HUDEP-2 (cell line): ENCODE results near the gene CNIH4.
"Not testable (repeated sequence)": the region's sequence is repeated elsewhere in the genome, so short reads cannot be mapped to it uniquely, and the experiment has no call there.

Experiments
- DNase-seq, 76 experiments: peaks; one replicate each; lab custom pipeline; 2025; ENCODE audit not compliant: unreplicated experiment in 76 of 76; lab: John Stamatoyannopoulos, UW

Gene CNIH4

GRCh38 chr1:224343679-224344078 lies 13.0 kb upstream of the CNIH4 start:
- DNase-seq, result no peak

GRCh38 chr1:224348137-224348536 lies 8.5 kb upstream of the CNIH4 start:
- DNase-seq, result no peak

GRCh38 chr1:224349716-224350115 lies 7.0 kb upstream of the CNIH4 start:
- DNase-seq, result not testable (repeated sequence)

DNA sequence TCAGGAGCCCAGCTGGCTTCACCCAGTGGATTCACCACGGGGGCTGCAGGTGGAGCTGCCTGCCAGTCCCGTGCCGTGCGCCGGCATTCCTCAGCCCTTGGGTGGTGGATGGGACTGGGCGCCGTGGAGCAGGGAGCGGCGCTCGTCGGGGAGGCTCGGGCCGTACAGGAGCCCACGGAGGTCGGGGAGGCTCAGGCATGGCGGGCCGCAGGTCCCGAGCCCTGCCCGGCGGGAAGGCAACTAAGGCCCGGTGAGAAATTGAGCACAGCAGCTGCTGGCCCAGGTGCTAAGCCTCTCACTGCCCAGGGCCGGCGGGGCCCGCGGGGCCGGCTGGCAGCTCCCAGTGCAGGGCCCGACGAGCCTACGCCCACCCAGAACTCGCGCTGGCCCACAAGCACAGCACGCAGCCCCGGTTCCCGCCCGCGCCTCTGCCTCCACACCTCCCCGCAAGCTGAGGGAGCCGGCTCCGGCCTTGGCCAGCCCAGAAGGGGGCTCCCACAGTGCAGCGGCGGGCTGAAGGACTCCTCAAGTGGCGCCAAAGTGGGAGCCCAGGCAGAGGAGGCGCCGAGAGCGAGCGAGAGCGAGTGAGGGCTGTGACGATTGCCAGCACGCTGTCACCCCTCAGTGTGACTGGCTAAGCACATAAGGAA lies 4.1 kb upstream of the CNIH4 start:
- DNase-seq, result not testable (repeated sequence)

DNA sequence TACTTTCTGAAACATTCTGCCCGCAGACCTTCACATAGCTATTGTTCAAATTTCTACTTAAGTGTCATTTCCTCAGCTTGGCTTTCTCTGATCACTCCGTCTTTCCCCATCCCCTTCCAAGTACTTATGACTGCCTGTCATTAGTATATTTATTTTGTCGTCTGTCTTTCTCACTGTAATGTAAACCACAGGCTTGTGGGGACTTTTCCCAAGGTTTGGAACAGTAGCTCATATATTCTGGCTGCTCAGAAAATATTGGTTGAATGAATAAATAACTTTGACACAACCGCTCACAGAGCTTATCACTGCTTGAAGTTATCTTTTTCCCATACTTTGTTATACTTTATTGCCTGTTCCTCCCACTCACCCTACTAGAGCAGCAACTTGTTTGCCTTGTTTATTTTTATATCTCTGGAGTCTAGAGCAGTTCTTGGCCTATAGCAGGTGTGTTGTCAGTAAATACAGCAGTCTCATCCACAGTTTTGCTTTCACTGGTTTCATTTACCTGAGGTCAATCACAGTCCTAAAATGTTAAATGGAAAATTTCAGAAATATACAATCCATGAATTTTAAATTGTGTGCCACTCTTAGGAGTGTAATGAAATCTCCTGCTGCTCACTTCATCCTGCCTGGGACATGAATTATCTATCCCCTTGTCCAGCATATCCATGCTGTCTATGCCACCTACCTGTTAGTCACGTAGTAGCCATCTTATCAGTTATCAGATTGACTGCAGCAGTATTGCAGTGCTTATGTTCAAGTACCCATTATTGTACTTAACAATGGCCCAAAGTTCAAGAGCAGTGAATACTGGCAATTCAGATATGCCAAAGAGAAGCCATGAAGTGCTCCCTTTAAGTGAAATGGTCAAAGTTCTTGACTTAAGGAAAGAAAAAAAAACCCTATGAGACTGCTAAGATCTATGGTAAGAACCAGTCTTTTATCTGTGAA lies 2.4 kb upstream of the CNIH4 start:
- no peak for DNase-seq

DNA sequence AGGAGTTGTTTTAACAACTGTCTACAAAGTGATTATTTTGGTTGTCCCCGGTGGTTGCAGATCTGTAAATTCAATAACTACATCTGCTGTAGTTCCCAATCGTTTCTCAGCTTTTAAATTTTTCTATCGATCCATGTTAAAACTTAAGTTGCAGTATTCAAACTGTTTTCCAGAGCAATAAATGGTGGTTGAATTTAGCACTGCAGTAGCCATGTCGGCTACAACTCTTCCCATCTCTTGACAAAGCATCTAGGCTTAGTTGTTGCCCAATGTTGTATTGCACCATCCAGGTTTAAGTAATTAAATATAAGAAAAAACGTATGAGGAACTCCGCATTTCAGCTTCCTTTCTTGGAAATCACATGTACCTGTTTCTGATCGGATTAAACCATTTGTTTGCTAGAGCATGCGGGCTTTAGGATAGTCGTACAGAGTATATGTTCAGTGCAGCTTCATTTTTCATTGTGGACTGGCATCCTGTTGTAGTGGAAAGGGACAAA lies 996 bp downstream of the CNIH4 start:
- DNase-seq, result no peak

GRCh38 chr1:224358237-224358636 lies 1.6 kb downstream of the CNIH4 start:
- DNase-seq, result no peak

DNA sequence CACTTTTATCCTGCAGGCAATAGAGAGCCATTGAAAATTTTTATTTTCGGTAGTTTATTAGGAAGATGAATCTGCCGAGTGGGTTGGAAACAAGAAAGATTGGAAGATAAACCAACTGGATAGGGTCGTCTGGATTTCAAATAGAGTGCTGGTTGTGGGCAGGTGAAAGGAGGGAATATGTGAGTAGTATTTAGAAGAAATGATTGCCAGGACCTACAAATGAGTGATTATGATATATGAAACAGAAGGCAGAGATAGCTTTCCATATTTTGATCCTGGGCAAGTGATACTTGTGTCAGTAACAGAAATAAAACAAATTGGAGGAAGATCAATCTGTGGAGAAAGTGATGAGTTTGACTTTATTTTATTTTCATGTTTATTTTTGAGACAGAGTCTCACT lies 2.5 kb downstream of the CNIH4 start:
- no peak for DNase-seq

- DNase-seq, result no peak
Observed at GRCh38 chr1:224368409-224368808, 11.7 kb downstream of the CNIH4 start.

GRCh38 chr1:224373008-224373590 lies 16.4 kb downstream of the CNIH4 start:
- no peak for DNase-seq

- DNase-seq, result no peak
Observed at GRCh38 chr1:224375059-224375458, 18.4 kb downstream of the CNIH4 start.

GRCh38 chr1:224377676-224378006 lies 21.0 kb downstream of the CNIH4 start:
- DNase-seq, result no peak

DNA sequence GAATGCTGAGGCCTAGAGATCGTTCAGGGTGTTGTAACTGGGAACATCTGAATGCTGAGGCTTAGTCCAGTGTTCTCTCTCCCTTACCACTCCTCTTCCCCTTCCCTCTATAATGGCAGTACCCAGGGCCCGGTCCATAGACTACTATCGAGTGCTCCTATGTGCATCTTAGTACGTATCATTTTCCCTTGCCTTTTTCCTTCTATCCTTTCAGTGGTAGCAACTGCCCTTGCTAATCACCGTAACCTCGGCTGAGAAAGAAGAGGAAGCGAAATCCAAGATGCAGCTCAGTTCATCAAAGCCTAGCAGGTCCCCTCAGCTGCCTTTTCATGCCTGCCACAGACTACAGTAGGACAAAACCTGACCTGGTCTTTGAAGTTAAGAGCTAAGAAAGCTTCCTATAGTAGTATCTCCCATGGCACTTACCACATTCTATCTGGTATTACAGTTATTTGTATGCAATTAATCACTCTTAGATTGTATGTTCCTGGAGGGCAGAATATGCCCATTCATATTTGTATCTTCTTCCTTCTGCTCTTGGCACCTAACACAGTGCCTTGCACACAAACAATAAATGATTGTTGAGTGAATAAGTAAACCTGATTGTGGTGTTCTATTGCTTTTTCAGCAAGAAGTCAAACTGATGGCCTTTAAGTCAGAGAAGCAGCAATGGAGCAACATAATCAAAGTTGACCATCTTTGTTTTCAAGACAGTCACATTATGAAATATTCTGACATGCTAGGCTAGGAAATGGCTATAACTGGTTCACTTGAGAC lies 22.4 kb downstream of the CNIH4 start:
- DNase-seq, result no peak

- DNase-seq, result no peak
Observed at GRCh38 chr1:224380003-224380402, 23.3 kb downstream of the CNIH4 start.

DNA sequence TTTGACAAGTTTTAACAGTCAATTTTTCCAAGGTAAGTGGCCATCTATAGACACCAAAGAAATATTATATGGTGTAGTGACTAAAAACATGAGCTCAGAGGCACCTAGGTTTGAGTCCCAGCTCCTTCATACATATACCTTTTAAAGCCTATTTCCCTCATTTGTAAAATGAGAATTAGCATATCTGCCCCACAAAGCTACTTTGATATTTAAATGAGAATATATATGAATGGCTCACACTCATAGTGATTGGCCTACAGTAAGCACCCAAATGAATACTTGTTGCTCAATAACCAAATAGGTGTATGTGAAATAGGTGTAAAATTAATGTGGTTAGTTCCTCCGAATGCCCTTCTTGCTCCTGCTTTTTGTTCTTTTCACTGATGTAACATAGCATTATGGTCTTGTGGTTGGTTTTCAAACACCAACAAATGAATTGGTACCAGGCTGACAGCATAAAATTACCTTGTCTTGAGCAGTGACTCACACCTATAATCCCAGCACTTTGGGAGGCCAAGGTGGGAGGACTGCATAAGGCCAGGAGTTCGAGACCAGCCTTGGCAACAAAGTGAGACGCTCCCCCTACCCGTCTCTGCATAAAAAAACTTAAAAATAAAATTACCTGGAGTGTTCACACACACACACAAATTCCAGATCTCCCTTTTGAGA lies 25.3 kb downstream of the CNIH4 start:
- no peak for DNase-seq

- no peak for DNase-seq
Observed at GRCh38 chr1:224383218-224383617, 26.5 kb downstream of the CNIH4 start.

DNA sequence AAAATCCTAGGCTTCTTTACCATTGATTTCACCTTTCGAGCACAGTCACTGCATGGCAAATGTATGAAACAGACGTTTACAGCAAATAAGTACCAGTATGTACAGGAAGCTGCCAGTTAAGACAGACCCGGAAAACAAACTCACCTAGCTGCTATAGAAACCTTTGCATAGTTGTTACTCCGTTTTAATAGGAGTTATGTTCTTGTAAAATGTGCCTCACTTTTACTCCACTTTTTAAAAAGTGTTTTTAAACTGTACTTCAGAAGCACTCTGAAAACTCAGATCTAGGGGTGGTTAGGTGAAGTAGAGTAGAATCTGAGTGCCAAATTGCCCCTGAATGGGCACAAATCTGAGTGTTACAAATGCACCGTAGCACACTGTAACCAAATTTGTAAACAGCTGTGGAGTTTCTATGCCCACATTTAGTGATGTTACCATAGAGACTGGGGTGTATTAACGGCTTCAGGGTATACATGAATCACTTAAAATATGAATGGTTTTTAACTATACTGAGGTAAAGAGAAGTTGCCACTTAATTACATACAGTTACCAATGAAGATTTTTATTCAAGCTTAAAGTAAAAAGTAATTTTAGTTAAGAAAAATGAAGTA lies 30.7 kb downstream of the CNIH4 start:
- DNase-seq, result no peak

- DNase-seq, result no peak
Observed at GRCh38 chr1:224387943-224388342, 31.3 kb downstream of the CNIH4 start.

GRCh38 chr1:224390517-224390916 lies 33.8 kb downstream of the CNIH4 start:
- DNase-seq, result no peak
